Suprapubic skin (tissue), 4 donors: ENCODE measurements around the gene EMILIN1. TPM values are rescaled to one million over a fixed set of nuclear protein-coding genes. Genes with fewer than 3 reads are reported as not detected.

Source experiments
- DNase-seq, 2 donors: peaks; one replicate each; pipeline ENCODE4 v3.0.0-alpha.2; 2019; ENCODE audit warnings: low spot score in 2 of 2
- H3K27ac ChIP-seq: fragments of 200-600 bp; sonication (generic); one replicate; pipeline ENCODE4 v1.5.1; 2019
- H3K27me3 ChIP-seq: fragments of 200-600 bp; sonication (generic); one replicate; pipeline ENCODE4 v1.5.1; 2019
- H3K36me3 ChIP-seq: fragments of 200-600 bp; sonication (generic); one replicate; pipeline ENCODE4 v1.5.1; 2019
- H3K4me1 ChIP-seq: fragments of 200-600 bp; sonication (generic); one replicate; pipeline ENCODE4 v1.5.1; 2019
- H3K4me3 ChIP-seq: fragments of 200-600 bp; sonication (generic); one replicate; pipeline ENCODE4 v1.5.1; 2019; ENCODE audit warnings: mild to moderate bottlenecking
- H3K9me3 ChIP-seq: fragments of 200-600 bp; sonication (generic); one replicate; pipeline ENCODE4 v1.5.1; 2019
- CTCF ChIP-seq, 2 donors: fragments of 200-600 bp in 1 of 2; fragments of 450-650 bp in 1 of 2; sonication (generic) in 1 of 2; IDR thresholded peaks; one replicate each; pipeline ENCODE4 v1.5.1; 2016 to 2019; ENCODE audit warnings: antibody characterized with exemption in 2 of 2, mild to moderate bottlenecking in 1 of 2, moderate library complexity in 1 of 2
- EP300 ChIP-seq: sonication (generic); formaldehyde crosslinking; IDR thresholded peaks from one replicate; pipeline ENCODE4 v1.6.1; 2017; ENCODE audit warnings: antibody characterized with exemption
- POLR2A ChIP-seq, 2 donors: fragments of 450-650 bp; IDR thresholded peaks; one replicate each; pipeline ENCODE4 v1.6.1; 2017; ENCODE audit warnings: antibody characterized with exemption in 2 of 2, mild to moderate bottlenecking in 2 of 2, moderate library complexity in 2 of 2
- POLR2AphosphoS5 ChIP-seq, 3 donors: sonication (generic); formaldehyde crosslinking; IDR thresholded peaks; one replicate each; pipeline ENCODE4 v1.6.1; 2017; ENCODE audit warnings: antibody characterized with exemption in 3 of 3
- WGBS: methylation state at CpG from one replicate; pipeline ENCODE4 v1.1.5; 2018; 5-methylcytosine and 5-hydroxymethylcytosine counted together
- total RNA-seq, 4 donors: library from RNA; depleted of rRNA; stranded (reverse); fragments of >200 nt; gene quantifications; one replicate each; pipeline ENCODE4 v1.1.0, GENCODE V29; 2016

EMILIN1 gene
- total RNA-seq, 4 donors from 2014 or later: 3.0 to 13.8 (median 5.8) TPM

DNA sequence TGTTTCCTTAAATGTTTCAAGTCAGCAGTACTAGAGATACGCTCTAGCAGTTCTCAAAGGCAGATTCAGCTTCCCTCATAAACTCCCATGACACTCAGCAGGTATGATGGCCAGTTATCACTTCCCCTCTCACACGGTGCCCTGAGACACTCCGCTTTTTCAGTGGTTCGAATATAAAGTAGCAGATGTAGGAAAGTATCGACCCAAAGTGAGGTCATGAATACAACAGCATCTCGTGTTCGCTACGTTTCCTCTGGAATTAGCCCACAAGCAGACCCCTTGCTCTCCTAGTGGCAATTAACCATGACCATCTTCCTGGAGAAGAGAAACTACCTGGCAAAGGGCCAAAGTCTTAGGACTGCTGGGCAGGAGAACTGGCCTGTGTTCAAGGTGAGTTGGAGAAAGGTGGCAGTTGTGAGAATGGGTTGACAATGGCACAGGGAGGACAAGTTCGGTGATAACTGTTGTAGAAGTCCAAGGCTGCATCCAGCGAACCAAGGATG, 36.2 kb upstream of the EMILIN1 start:
- TF ChIP-seq CTCF (IDR thresholded peaks at IDR 0.05) (no peak), EP300 (no peak), POLR2A (IDR thresholded peaks at IDR 0.05) (no peak), POLR2AphosphoS5 (IDR thresholded peaks at IDR 0.05) (no peak)
- 86% methylated on average over 10 of the region's 10 CpGs for WGBS
- no peak for DNase-seq
- Histone ChIP-seq H3K27ac (no peak overlapping the region), H3K27me3 (no peaks in the 10 kb centered on the region), H3K9me3 (no peaks in the 10 kb centered on the region), H3K36me3 (peaks cover 43% of the 10 kb centered on the region), H3K4me1 (no peaks in the 10 kb centered on the region), H3K4me3 (no peak overlapping the region)

DNA sequence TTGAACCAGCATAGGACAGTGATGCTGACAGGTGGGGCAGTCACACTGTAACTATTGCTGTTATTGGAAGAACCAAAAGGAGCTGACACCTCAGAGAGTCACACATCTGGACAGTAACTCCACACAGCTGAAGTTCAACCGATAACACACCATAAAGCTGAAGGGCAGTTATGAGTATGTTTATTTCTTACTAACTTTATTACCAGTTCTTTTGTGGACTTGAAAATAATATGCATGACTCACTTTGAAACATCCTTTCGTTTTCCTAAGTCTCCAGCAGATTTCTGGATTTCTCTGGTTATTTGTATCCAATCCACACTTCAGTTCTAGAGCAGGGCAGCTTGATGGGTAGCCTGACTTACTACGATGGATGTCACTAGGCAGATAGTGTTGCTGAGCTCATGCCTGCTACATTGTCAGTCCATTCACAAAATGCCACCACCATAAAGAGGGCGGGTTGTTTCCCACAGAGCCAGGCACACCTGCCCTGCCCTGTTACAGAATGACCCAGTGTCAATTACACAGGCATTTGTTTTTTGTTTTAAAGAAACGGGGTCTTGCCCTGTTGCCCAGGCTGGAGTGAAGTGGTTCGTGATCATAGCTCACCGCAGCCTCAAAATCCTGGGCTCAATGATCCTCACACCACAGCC, 35.3 kb upstream of the EMILIN1 start:
- WGBS: 84% methylated on average over 7 of the region's 7 CpGs
- no peaks in the 10 kb centered on the region for H3K27me3 ChIP-seq
- no peak for DNase-seq
- H3K27ac ChIP-seq: no peak overlapping the region
- H3K36me3 ChIP-seq: peaks cover 34% of the 10 kb centered on the region
- H3K4me3 ChIP-seq: no peak overlapping the region
- no peaks in the 10 kb centered on the region for H3K4me1 ChIP-seq
- TF ChIP-seq POLR2A (IDR thresholded peaks at IDR 0.05) (no peak), POLR2AphosphoS5 (IDR thresholded peaks at IDR 0.05) (no peak), CTCF (IDR thresholded peaks at IDR 0.05) (no peak), EP300 (no peak)
- no peaks in the 10 kb centered on the region for H3K9me3 ChIP-seq

GRCh38 chr2:27049422-27050280, 28.8 kb upstream of the EMILIN1 start:
- H3K4me3 ChIP-seq: peak overlapping the region; percentile 96
- no peaks in the 10 kb centered on the region for H3K9me3 ChIP-seq
- peak in 1 of 2 donors; percentile 79 for DNase-seq
- 37% methylated on average over 16 of the region's 52 CpGs for WGBS
- H3K4me1 ChIP-seq: peaks cover 19% of the 10 kb centered on the region
- peak overlapping the region; percentile 85 for H3K27ac ChIP-seq
- H3K36me3 ChIP-seq: peaks cover 11% of the 10 kb centered on the region
- TF ChIP-seq POLR2AphosphoS5 (IDR thresholded peaks at IDR 0.05) (no peak), POLR2A (IDR thresholded peaks at IDR 0.05) (no peak), EP300 (no peak), CTCF (IDR thresholded peaks at IDR 0.05) (no peak)
- no peaks in the 10 kb centered on the region for H3K27me3 ChIP-seq

DNA sequence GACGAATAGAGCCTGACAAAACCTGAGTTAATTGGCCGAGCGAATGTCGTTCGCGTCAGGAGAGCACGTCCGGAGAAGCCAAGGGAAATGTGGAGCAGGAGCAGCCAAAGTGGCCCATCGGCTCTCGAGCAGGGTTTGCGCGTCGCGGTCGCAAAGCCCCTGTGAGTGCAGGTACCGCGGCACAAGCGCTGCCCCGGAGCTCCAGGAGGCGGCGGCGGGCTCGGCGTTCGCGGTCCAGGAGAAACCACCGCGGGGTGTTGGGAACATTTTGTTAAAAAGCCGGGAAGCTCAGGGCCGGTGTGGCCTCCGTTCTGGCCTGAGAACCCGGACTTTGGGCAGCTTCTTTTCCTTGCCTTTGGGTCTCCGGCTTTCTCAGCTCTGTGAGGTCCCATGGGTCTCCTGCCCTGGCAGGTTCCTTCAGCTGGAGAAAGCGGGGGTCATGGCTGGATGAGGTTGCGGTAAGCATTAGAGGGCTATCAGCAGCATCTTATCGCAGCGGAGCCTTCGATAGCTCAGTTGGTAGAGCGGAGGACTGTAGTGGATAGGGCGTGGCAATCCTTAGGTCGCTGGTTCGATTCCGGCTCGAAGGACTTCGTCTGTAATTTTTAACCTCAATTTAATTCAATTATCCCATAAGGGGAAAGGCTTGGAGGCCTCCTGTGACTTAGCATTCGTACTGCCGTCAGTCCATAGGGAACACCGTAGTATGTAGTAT, 28.0 kb upstream of the EMILIN1 start:
- WGBS: under 1% methylated on average over 30 of the region's 48 CpGs
- no peaks in the 10 kb centered on the region for H3K27me3 ChIP-seq
- H3K27ac ChIP-seq: peak overlapping the region; percentile 85
- H3K4me3 ChIP-seq: peak overlapping the region; percentile 96
- no peaks in the 10 kb centered on the region for H3K9me3 ChIP-seq
- H3K4me1 ChIP-seq: peaks cover 19% of the 10 kb centered on the region
- DNase-seq: peak; percentile 93 to 95
- peaks cover 19% of the 10 kb centered on the region for H3K36me3 ChIP-seq
- TF ChIP-seq CTCF (IDR thresholded peaks at IDR 0.05) (peak; percentile 15 to 57), POLR2AphosphoS5 (IDR thresholded peaks at IDR 0.05) (peak in 2 of 3 donors; percentile 62 to 91), POLR2A (IDR thresholded peaks at IDR 0.05) (no peak), EP300 (no peak)
